Activated naive CD8-positive, alpha-beta T cell treated with anti-CD3 and anti-CD28 coated beads for 36 hours (primary cell): Measurements from ENCODE around the gene LRRC4. TPM values are rescaled to one million over a fixed set of nuclear protein-coding genes. Genes with fewer than 3 reads are reported as not detected.
A peak's percentile ranks its signal among the peaks of the same experiment; 100 is the strongest.

Source experiments
- DNase-seq: peaks from one replicate; pipeline ENCODE4 v3.0.0; 2021
- H3K27ac Mint-ChIP-seq: one replicate; pipeline ENCODE4 v1.8.0; 2022; ENCODE audit warnings: mild to moderate bottlenecking, moderate library complexity, mixed read lengths
- H3K27me3 Mint-ChIP-seq: one replicate; pipeline ENCODE4 v1.8.0; 2022; ENCODE audit warnings: mild to moderate bottlenecking, mixed read lengths
- H3K36me3 Mint-ChIP-seq: one replicate; pipeline ENCODE4 v1.8.0; 2021; ENCODE audit warnings: mild to moderate bottlenecking, mixed read lengths
- H3K4me1 Mint-ChIP-seq: one replicate; pipeline ENCODE4 v1.8.0; 2021; ENCODE audit warnings: mixed read lengths
- H3K4me3 Mint-ChIP-seq: one replicate; pipeline ENCODE4 v1.8.0; 2022; ENCODE audit warnings: mild to moderate bottlenecking, moderate library complexity, mixed read lengths
- H3K9me3 Mint-ChIP-seq: one replicate; pipeline ENCODE4 v1.8.0; 2022; ENCODE audit warnings: mixed read lengths
- total RNA-seq, 2 experiments: library from RNA; stranded (reverse); gene quantifications; one replicate each; pipeline ENCODE4 v1.2.3, GENCODE V29; 2021

Gene LRRC4
- total RNA-seq, 2 experiments from 2014 or later, result not detected

- Mint-ChIP-seq H3K9me3 (no peaks in the 10 kb centered on the region), H3K36me3 (peaks cover 1% of the 10 kb centered on the region), H3K4me3 (no peak overlapping the region), H3K27ac (no peak overlapping the region), H3K27me3 (no peaks in the 10 kb centered on the region), H3K4me1 (peaks cover 13% of the 10 kb centered on the region)
- no peak for DNase-seq
These were observed 12.8 kb upstream of the LRRC4 start for GRCh38 chr7:128044064-128044463.

- Mint-ChIP-seq H3K9me3 (no peaks in the 10 kb centered on the region), H3K4me1 (peaks cover 19% of the 10 kb centered on the region), H3K36me3 (peaks cover 1% of the 10 kb centered on the region), H3K27me3 (no peaks in the 10 kb centered on the region), H3K27ac (no peak overlapping the region), H3K4me3 (no peak overlapping the region)
- no peak for DNase-seq
These were observed 10.8 kb upstream of the LRRC4 start for GRCh38 chr7:128042012-128042411.

- peaks cover 19% of the 10 kb centered on the region for H3K4me1 Mint-ChIP-seq
- H3K27me3 Mint-ChIP-seq, result no peaks in the 10 kb centered on the region
- no peak for DNase-seq
These were observed 10.0 kb upstream of the LRRC4 start for GRCh38 chr7:128041203-128041602.

GRCh38 chr7:128040205-128040604 is 9.0 kb upstream of the LRRC4 start:
- peaks cover 16% of the 10 kb centered on the region for H3K4me1 Mint-ChIP-seq
- no peaks in the 10 kb centered on the region for H3K9me3 Mint-ChIP-seq
- H3K36me3 Mint-ChIP-seq, result peaks cover 1% of the 10 kb centered on the region
- H3K27me3 Mint-ChIP-seq, result no peaks in the 10 kb centered on the region
- H3K4me3 Mint-ChIP-seq, result no peak overlapping the region
- no peak overlapping the region for H3K27ac Mint-ChIP-seq
- no peak for DNase-seq

More at GRCh38 chr7:128041203-128041602, 10.0 kb upstream of the LRRC4 start:
- Mint-ChIP-seq H3K4me3 (no peak overlapping the region), H3K36me3 (peaks cover 1% of the 10 kb centered on the region), H3K27ac (no peak overlapping the region), H3K9me3 (no peaks in the 10 kb centered on the region)

GRCh38 chr7:128039544-128039953 is 8.3 kb upstream of the LRRC4 start:
- Mint-ChIP-seq H3K36me3 (peaks cover 1% of the 10 kb centered on the region), H3K27me3 (no peaks in the 10 kb centered on the region), H3K4me1 (peaks cover 16% of the 10 kb centered on the region), H3K27ac (no peak overlapping the region), H3K4me3 (no peak overlapping the region), H3K9me3 (no peaks in the 10 kb centered on the region)
- no peak for DNase-seq

GRCh38 chr7:128037880-128038619 is 6.8 kb upstream of the LRRC4 start:
- H3K27ac Mint-ChIP-seq, result no peak overlapping the region
- no peak overlapping the region for H3K4me3 Mint-ChIP-seq
- no peaks in the 10 kb centered on the region for H3K9me3 Mint-ChIP-seq
- H3K27me3 Mint-ChIP-seq, result no peaks in the 10 kb centered on the region
- peaks cover 5% of the 10 kb centered on the region for H3K36me3 Mint-ChIP-seq
- no peak for DNase-seq
- peaks cover 12% of the 10 kb centered on the region for H3K4me1 Mint-ChIP-seq

- no peak overlapping the region for H3K27ac Mint-ChIP-seq
- peaks cover 5% of the 10 kb centered on the region for H3K36me3 Mint-ChIP-seq
- DNase-seq, result no peak
- H3K27me3 Mint-ChIP-seq, result no peaks in the 10 kb centered on the region
- no peak overlapping the region for H3K4me3 Mint-ChIP-seq
- H3K4me1 Mint-ChIP-seq, result peaks cover 12% of the 10 kb centered on the region
- no peaks in the 10 kb centered on the region for H3K9me3 Mint-ChIP-seq
These were observed 5.8 kb upstream of the LRRC4 start for GRCh38 chr7:128037081-128037480.

GRCh38 chr7:128036226-128036940 is 5.1 kb upstream of the LRRC4 start:
- DNase-seq, result no peak
- Mint-ChIP-seq H3K27me3 (no peaks in the 10 kb centered on the region), H3K36me3 (peaks cover 5% of the 10 kb centered on the region), H3K4me1 (peaks cover 11% of the 10 kb centered on the region), H3K9me3 (no peaks in the 10 kb centered on the region), H3K4me3 (no peak overlapping the region), H3K27ac (no peak overlapping the region)

- Mint-ChIP-seq H3K27ac (no peak overlapping the region), H3K27me3 (peaks cover 1% of the 10 kb centered on the region), H3K4me3 (no peak overlapping the region), H3K9me3 (no peaks in the 10 kb centered on the region), H3K36me3 (peaks cover 5% of the 10 kb centered on the region), H3K4me1 (peaks cover 10% of the 10 kb centered on the region)
- no peak for DNase-seq
These were observed 4.5 kb upstream of the LRRC4 start for GRCh38 chr7:128035712-128036111.

GRCh38 chr7:128034825-128035224 is 3.6 kb upstream of the LRRC4 start:
- Mint-ChIP-seq H3K36me3 (peaks cover 8% of the 10 kb centered on the region), H3K9me3 (no peaks in the 10 kb centered on the region), H3K4me3 (no peak overlapping the region), H3K27me3 (peaks cover 7% of the 10 kb centered on the region), H3K4me1 (peaks cover 12% of the 10 kb centered on the region), H3K27ac (no peak overlapping the region)
- no peak for DNase-seq

- H3K36me3 Mint-ChIP-seq, result peaks cover 20% of the 10 kb centered on the region
- no peak overlapping the region for H3K4me3 Mint-ChIP-seq
These were observed 2.0 kb upstream of the LRRC4 start for GRCh38 chr7:128033246-128033645.

GRCh38 chr7:128032605-128033235 is 1.5 kb upstream of the LRRC4 start:
- H3K9me3 Mint-ChIP-seq, result no peaks in the 10 kb centered on the region
- DNase-seq, result peak; percentile 32
- H3K27me3 Mint-ChIP-seq, result peaks cover 7% of the 10 kb centered on the region
- H3K36me3 Mint-ChIP-seq, result peaks cover 20% of the 10 kb centered on the region
- H3K4me1 Mint-ChIP-seq, result peaks cover 11% of the 10 kb centered on the region
- H3K27ac Mint-ChIP-seq, result no peak overlapping the region
- peak overlapping the region; percentile 25 for H3K4me3 Mint-ChIP-seq

More at GRCh38 chr7:128033246-128033645, 2.0 kb upstream of the LRRC4 start:
- peaks cover 7% of the 10 kb centered on the region for H3K27me3 Mint-ChIP-seq
- peaks cover 12% of the 10 kb centered on the region for H3K4me1 Mint-ChIP-seq
- no peak for DNase-seq
- no peaks in the 10 kb centered on the region for H3K9me3 Mint-ChIP-seq
- no peak overlapping the region for H3K27ac Mint-ChIP-seq

GRCh38 chr7:128031901-128032604 is 816 bp upstream of the LRRC4 start:
- H3K27ac Mint-ChIP-seq, result no peak overlapping the region
- H3K9me3 Mint-ChIP-seq, result no peaks in the 10 kb centered on the region
- H3K4me3 Mint-ChIP-seq, result peak overlapping the region; percentile 74
- peaks cover 7% of the 10 kb centered on the region for H3K27me3 Mint-ChIP-seq
- peak; percentile 68 for DNase-seq
- peaks cover 23% of the 10 kb centered on the region for H3K36me3 Mint-ChIP-seq
- H3K4me1 Mint-ChIP-seq, result peaks cover 10% of the 10 kb centered on the region

GRCh38 chr7:128030263-128030653 is 979 bp downstream of the LRRC4 start:
- Mint-ChIP-seq H3K9me3 (no peaks in the 10 kb centered on the region), H3K27ac (no peak overlapping the region), H3K27me3 (peaks cover 7% of the 10 kb centered on the region), H3K4me1 (peaks cover 10% of the 10 kb centered on the region), H3K4me3 (peak overlapping the region; percentile 56), H3K36me3 (peaks cover 23% of the 10 kb centered on the region)
- no peak for DNase-seq
